NCI-H774 (cell line): Measurements from ENCODE around the gene CLPTM1L.

Experiments
- DNase-seq: peaks from one replicate; lab custom pipeline; 2025; lab: John Stamatoyannopoulos, UW

CLPTM1L gene

GRCh38 chr5:1344975-1345838 is at the start of gene CLPTM1L:
CLPTM1L (minus strand) TSS chr5:1345099; CDS start chr5:1344841, 258 bp downstream.
- DNase-seq, result peak; percentile 95

GRCh38 chr5:1393571-1394501 is 48.9 kb upstream of the CLPTM1L start:
- no peak for DNase-seq

- no peak for DNase-seq
These were observed 48.1 kb upstream of the CLPTM1L start for GRCh38 chr5:1392801-1393565.

GRCh38 chr5:1392261-1392660 is 47.4 kb upstream of the CLPTM1L start:
- DNase-seq, result no peak

- DNase-seq, result no peak
These were observed 46.8 kb upstream of the CLPTM1L start for GRCh38 chr5:1391691-1392090.

- DNase-seq, result peak; percentile 69
These were observed 46.1 kb upstream of the CLPTM1L start for GRCh38 chr5:1390861-1391600.

GRCh38 chr5:1390333-1390732 is 45.4 kb upstream of the CLPTM1L start:
- no peak for DNase-seq

- DNase-seq, result no peak
These were observed 43.6 kb upstream of the CLPTM1L start for GRCh38 chr5:1388383-1388967.

- no peak for DNase-seq
These were observed 43.0 kb upstream of the CLPTM1L start for GRCh38 chr5:1387876-1388275.

GRCh38 chr5:1387059-1387755 is 42.3 kb upstream of the CLPTM1L start:
- no peak for DNase-seq

- peak; percentile 82 for DNase-seq
These were observed 41.4 kb upstream of the CLPTM1L start for GRCh38 chr5:1386274-1386717.

GRCh38 chr5:1385395-1386273 is 40.7 kb upstream of the CLPTM1L start:
- DNase-seq, result peak; percentile 85

- no peak for DNase-seq
These were observed 39.6 kb upstream of the CLPTM1L start for GRCh38 chr5:1384521-1384920.

- DNase-seq, result no peak
These were observed 39.0 kb upstream of the CLPTM1L start for GRCh38 chr5:1383886-1384401.

GRCh38 chr5:1383344-1383743 is 38.4 kb upstream of the CLPTM1L start:
- no peak for DNase-seq

- no peak for DNase-seq
These were observed 37.4 kb upstream of the CLPTM1L start for GRCh38 chr5:1382248-1382700.

GRCh38 chr5:1381370-1382247 is 36.7 kb upstream of the CLPTM1L start:
- no peak for DNase-seq

GRCh38 chr5:1380910-1381309 is 36.0 kb upstream of the CLPTM1L start:
- no peak for DNase-seq
